Loucy (cell line): ENCODE measurements around the gene JMJD4.

Experiments used
- H2AFZ ChIP-seq: fragments of 200-600 bp; sonication (generic); 2 replicates; pipeline ENCODE4 v1.6.0; 2016; ENCODE audit warnings: antibody characterized with exemption, mild to moderate bottlenecking, low read length, moderate library complexity
- H3F3A ChIP-seq: fragments of 200-600 bp; 2 replicates; pipeline ENCODE4 v1.6.0; 2016; ENCODE audit warnings: antibody characterized with exemption, low read depth, mild to moderate bottlenecking
- H3K27me3 ChIP-seq: fragments of 200-600 bp; sonication (generic); 2 replicates; pipeline ENCODE4 v1.6.1; 2014; ENCODE audit warnings: low read length, mild to moderate bottlenecking; ENCODE audit not compliant: insufficient read depth, poor library complexity, severe bottlenecking
- H3K36me3 ChIP-seq: fragments of 200-600 bp; sonication (generic); 2 replicates; pipeline ENCODE4 v1.6.1; 2016; ENCODE audit warnings: low read length; ENCODE audit not compliant: insufficient read depth
- H3K4me1 ChIP-seq: fragments of 200-600 bp; sonication (generic); 2 replicates; pipeline ENCODE4 v1.5.1; 2014; ENCODE audit warnings: low read length, mild to moderate bottlenecking; ENCODE audit not compliant: insufficient read depth, poor library complexity, severe bottlenecking
- H3K4me2 ChIP-seq: fragments of 200-600 bp; sonication (generic); 2 replicates; pipeline ENCODE4 v1.6.0; 2014; ENCODE audit warnings: antibody characterized with exemption, low read length, low read depth, mild to moderate bottlenecking; ENCODE audit not compliant: poor library complexity, severe bottlenecking
- H3K4me3 ChIP-seq: fragments of 200-600 bp; sonication (generic); 2 replicates; pipeline ENCODE4 v1.5.1; 2014; ENCODE audit warnings: low read length, mild to moderate bottlenecking, mixed read lengths; ENCODE audit not compliant: poor library complexity, severe bottlenecking
- H3K79me2 ChIP-seq: fragments of 200-600 bp; sonication (generic); 2 replicates; pipeline ENCODE4 v1.6.1; 2014; ENCODE audit warnings: low read length; ENCODE audit not compliant: insufficient read depth
- H3K9ac ChIP-seq: fragments of 200-600 bp; sonication (generic); 2 replicates; pipeline ENCODE4 v1.6.0; 2014; ENCODE audit warnings: mild to moderate bottlenecking, low read depth, low read length, moderate library complexity; ENCODE audit not compliant: poor library complexity, severe bottlenecking
- H3K9me2 ChIP-seq: fragments of 200-600 bp; sonication (generic); replicated peaks from 2 replicates; pipeline ENCODE4 v1.6.1; 2016; ENCODE audit warnings: low read depth, low read length, mixed read lengths
- H3K9me3 ChIP-seq: fragments of 200-600 bp; sonication (generic); 2 replicates; pipeline ENCODE4 v1.6.1; 2014; ENCODE audit warnings: mild to moderate bottlenecking, antibody characterized with exemption, low read length, low read depth; ENCODE audit not compliant: insufficient read depth
- H4K20me1 ChIP-seq: fragments of 200-600 bp; sonication (generic); 2 replicates; pipeline ENCODE4 v1.6.0; 2014; ENCODE audit warnings: antibody characterized with exemption, low read length, mild to moderate bottlenecking; ENCODE audit not compliant: insufficient read depth, poor library complexity, severe bottlenecking
- CTCF ChIP-seq: fragments of 200-600 bp; sonication (generic); conservative IDR thresholded peaks from 2 replicates; pipeline ENCODE4 v1.5.1; 2014; ENCODE audit warnings: mild to moderate bottlenecking, antibody characterized with exemption, low read length
- EZH2phosphoT487 ChIP-seq: fragments of 200-600 bp; IDR thresholded peaks from 2 replicates; pipeline ENCODE4 v1.6.1; 2018; ENCODE audit warnings: antibody characterized with exemption, mild to moderate bottlenecking, moderate library complexity, borderline replicate concordance

JMJD4 gene

GRCh38 chr1:227730630-227731151 lies 4.4 kb downstream of the JMJD4 start:
- Histone ChIP-seq H2AFZ (no peak overlapping the region), H3F3A (no peaks in the 10 kb centered on the region), H3K9me2 (no peaks in the 10 kb centered on the region), H3K9ac (no peak overlapping the region), H3K36me3 (no peaks in the 10 kb centered on the region), H3K27me3 (no peaks in the 10 kb centered on the region), H3K9me3 (no peaks in the 10 kb centered on the region), H4K20me1 (peaks cover 16% of the 10 kb centered on the region), H3K79me2 (peaks cover 33% of the 10 kb centered on the region), H3K4me3 (no peak overlapping the region), H3K4me2 (no peak overlapping the region), H3K4me1 (peaks cover 13% of the 10 kb centered on the region)
- TF ChIP-seq CTCF (no peak), EZH2phosphoT487 (no peak)

GRCh38 chr1:227729881-227730629 lies 5.0 kb downstream of the JMJD4 start:
- H3K27me3 ChIP-seq, result no peaks in the 10 kb centered on the region
- H4K20me1 ChIP-seq, result peaks cover 16% of the 10 kb centered on the region
- no peak overlapping the region for H3K9ac ChIP-seq
- TF ChIP-seq CTCF (peak; percentile 73), EZH2phosphoT487 (no peak)
- H3F3A ChIP-seq, result no peaks in the 10 kb centered on the region
- H3K36me3 ChIP-seq, result no peaks in the 10 kb centered on the region
- H3K9me2 ChIP-seq, result no peaks in the 10 kb centered on the region
- H3K4me3 ChIP-seq, result no peak overlapping the region
- H3K4me2 ChIP-seq, result no peak overlapping the region
- H3K79me2 ChIP-seq, result peaks cover 28% of the 10 kb centered on the region
- peaks cover 13% of the 10 kb centered on the region for H3K4me1 ChIP-seq
- H3K9me3 ChIP-seq, result no peaks in the 10 kb centered on the region
- no peak overlapping the region for H2AFZ ChIP-seq

GRCh38 chr1:227729144-227729880 lies 5.8 kb downstream of the JMJD4 start:
- Histone ChIP-seq H3K9me2 (no peaks in the 10 kb centered on the region), H4K20me1 (peaks cover 15% of the 10 kb centered on the region), H3K4me2 (peak overlapping the region; percentile 71), H3K36me3 (no peaks in the 10 kb centered on the region), H2AFZ (no peak overlapping the region), H3K4me3 (peak overlapping the region; percentile 68), H3K9ac (peak overlapping the region; percentile 70), H3K4me1 (peaks cover 13% of the 10 kb centered on the region), H3K9me3 (no peaks in the 10 kb centered on the region), H3F3A (no peaks in the 10 kb centered on the region), H3K79me2 (peaks cover 21% of the 10 kb centered on the region), H3K27me3 (no peaks in the 10 kb centered on the region)
- no peak for TF ChIP-seq CTCF
